CD4-positive, alpha-beta T cell treated with Interleukin-15 for 4 hours (primary cell): Measurements from ENCODE around the gene FAM185A.
"Not testable (repeated sequence)": the region's sequence is repeated elsewhere in the genome, so short reads cannot be mapped to it uniquely, and the experiment has no call there.

Source experiments
- DNase-seq: peaks from one replicate; pipeline ENCODE4 v3.0.0-alpha.2; 2020; ENCODE audit warnings: low spot score

Gene FAM185A

DNA sequence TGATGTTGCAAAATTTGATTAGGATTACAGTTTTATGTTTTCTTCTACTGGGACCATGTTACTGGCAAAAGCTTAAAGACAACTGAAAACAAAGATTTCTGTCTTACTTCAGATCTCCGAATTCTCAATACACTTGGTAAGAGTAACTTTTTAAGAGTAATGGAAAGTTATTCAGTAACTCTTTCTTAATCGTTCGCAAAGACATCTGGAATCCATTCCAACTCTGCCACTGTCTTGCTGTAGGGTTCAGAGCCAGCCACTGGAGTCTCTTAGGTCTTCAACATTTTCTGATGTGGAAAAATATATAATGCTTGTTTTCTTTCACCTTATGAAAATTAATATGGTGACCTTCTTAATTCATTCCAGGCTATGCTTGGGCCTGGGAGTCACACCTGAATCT, 29.9 kb downstream of the FAM185A start:
- DNase-seq: not testable (repeated sequence)

DNA sequence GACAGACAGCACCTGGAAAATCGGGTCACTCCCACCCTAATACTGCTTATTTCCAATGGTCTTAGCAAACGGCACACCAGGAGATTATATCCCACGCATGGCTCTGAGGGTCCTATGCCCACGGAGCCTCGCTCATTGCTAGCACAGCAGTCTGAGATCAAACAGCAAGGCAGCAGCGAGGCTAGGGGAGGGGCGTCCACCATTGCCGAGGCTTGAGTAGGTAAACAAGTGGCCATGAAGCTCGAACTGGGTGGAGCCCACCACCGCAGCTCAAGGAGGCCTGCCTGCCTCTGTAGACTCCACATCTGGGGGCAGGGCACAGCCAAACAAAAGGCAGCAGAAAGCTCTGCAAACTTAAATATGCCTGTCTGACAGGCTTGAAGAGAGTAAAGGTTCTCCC, 32.1 kb downstream of the FAM185A start:
- DNase-seq: not testable (repeated sequence)

DNA sequence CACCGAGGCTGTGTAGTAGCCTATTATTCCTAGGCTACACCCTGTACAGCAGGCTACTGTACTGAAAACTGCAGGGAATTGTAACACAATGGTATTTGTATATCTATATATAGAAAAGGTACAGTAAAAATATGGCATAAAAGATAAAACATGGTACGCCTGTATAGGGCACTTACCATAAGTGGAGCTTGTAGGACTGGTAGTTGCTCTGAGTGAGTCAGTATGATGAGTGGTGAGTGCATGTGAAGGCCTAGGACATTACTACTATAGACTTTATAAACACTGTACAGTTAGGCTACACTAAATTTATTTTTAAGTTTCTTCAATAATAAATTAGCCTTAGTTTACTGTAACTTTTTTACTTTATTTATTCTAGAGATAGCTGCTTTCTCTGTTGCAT, 40.0 kb downstream of the FAM185A start:
- DNase-seq: not testable (repeated sequence)

DNA sequence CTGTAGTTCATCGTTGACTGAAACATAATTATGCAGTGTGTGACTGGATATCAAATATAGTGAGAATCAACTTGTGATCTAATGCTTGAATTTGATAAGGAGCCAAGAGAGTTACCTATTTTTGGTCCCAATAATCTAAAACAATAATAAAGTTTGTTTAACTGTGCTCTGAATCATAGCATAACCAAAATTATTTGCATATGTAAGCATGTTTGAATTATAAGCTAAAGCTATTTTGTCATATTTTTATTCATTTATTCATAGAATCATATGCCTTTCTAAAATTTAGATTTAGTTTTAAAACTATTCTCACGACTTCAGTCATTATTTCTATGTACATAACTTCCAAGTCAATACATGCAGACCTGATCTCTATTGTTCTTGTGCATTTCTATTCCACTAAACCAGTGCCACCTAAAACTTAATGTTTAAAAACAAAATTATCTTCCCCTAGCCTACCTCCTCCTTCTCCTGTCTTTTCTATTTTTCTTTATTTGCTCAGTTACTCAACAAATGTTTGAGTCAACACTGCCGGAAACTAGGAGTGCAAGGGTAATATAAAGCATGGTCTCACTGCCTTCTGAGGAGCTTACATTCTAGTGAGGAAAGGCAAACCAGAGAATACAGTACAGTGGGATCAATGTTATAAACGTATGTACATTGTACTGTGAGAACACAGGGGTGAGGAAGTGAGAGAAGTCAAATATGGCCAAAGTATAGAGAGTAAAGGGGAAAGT, 41.7 kb downstream of the FAM185A start:
- DNase-seq: not testable (repeated sequence)

DNA sequence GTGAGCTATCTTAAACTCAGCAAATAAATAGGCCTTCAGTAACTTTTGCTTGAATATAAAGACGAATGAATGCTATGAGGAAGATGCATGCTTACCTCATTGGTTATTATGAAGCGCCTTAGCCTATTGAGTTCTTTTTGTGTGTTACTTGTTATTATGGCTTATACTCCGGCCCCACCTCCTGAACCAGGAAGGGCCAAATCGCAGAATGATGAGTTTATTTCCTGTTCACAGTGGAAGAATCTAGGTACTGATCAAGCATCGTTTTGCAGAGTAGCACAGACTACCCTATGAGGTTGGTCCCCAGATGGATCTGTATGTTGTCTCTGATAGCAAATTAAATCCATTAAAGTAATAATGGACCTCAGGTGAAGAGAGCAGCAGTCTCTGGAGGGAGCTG, 42.6 kb downstream of the FAM185A start:
- not testable (repeated sequence) for DNase-seq

DNA sequence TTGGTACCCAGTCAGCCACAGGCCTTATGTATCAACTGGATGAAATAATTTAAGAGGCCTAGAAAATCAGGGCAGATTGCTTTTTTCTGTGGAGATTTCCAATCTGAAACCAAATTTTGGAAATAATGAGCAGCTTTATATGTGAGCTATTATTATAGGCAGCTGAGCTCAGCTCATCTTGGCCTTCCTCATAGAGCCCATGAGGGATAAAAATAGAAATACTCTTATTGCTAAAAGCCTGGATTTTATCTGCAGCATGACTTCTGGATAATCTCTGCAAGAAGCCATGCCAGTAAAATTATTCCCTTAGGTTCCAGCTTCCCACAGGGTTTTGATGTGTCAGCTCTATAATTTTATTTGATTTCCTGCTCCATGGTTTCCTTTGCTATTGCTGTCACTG, 43.0 kb downstream of the FAM185A start:
- DNase-seq: not testable (repeated sequence)

DNA sequence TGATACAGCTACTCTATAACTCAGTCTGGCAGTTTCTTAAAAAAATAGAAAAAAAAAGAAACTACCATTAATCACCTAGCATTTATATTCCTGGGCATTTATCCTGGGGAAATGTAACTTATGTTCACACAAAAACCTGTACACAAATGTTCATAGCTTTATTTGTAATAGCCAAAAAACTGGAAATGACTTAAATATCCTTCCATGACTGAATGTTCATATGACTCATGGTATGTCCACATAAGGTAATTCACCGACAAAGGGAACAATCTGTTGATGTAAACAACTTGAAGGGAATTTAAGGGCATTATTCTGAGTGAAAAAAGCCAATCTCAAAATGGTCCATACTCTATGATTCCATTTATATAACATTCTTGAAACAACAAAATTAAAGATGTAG, 45.8 kb downstream of the FAM185A start:
- not testable (repeated sequence) for DNase-seq

DNA sequence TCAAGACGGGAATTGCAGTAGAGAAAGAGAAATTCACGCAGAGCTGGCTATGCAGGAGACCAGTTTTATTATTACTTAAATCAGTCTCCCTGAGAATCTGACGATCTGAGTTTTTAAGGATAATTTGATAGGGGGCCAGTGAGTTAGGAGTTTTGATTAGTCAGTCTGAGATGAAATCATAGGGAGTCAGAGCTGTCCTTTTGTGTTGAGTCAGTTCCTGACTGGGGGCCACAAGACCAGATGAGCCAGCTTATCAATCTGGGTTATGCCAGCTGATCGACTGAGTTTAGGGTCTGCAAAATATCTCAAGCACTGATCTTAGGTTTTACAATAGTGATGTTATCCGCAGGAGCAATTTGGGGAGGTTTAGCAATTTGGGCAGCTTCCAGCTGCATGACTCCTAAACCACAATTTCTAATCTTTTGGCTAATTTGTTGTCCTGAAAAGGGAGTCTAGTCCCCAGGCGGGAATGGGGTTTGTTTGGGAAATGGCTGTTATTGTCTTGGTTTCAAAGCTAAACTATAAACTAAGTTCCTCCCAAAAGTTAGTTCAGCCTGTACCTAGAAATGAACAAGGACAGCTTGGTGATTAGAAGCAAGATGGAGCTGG, 47.3 kb downstream of the FAM185A start:
- DNase-seq: not testable (repeated sequence)

DNA sequence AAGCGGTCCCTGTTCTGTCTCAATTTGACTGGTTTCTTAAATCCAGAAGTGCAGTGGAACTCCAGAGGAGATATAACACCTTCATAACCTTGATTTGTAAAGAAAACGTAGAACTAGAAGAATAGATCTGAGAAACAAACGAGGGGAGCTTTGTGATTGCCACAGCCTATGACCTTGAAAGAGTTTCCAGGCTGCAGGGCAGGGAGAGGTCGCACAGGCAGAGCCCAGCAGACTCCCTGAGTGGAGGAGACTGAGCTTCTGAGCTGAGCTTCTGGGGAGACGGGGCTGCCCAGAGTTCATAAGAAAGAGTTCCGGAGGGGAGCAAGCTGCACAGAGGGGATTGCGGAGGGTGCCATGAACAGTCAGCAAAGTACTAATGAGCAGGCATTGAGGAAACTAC, 57.8 kb downstream of the FAM185A start:
- DNase-seq: no peak

DNA sequence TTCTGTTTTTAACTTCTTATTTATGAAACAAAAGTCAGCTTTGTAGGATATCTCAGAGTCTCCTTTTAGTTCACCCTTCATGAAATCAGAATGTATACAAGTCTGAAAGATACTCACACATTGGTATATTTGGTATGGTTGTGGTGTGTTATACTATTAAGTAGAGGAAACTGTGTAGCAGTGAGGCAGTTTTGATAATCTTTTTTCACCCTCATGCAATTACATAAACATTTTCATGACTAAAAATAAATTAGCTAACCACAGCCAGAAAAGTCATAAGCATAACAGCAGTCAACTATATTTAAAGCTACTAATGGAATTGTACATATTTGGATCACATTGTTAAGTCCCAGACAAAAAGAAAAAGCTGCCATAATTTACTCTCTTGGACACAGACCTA, 62.1 kb downstream of the FAM185A start:
- DNase-seq: no peak

DNA sequence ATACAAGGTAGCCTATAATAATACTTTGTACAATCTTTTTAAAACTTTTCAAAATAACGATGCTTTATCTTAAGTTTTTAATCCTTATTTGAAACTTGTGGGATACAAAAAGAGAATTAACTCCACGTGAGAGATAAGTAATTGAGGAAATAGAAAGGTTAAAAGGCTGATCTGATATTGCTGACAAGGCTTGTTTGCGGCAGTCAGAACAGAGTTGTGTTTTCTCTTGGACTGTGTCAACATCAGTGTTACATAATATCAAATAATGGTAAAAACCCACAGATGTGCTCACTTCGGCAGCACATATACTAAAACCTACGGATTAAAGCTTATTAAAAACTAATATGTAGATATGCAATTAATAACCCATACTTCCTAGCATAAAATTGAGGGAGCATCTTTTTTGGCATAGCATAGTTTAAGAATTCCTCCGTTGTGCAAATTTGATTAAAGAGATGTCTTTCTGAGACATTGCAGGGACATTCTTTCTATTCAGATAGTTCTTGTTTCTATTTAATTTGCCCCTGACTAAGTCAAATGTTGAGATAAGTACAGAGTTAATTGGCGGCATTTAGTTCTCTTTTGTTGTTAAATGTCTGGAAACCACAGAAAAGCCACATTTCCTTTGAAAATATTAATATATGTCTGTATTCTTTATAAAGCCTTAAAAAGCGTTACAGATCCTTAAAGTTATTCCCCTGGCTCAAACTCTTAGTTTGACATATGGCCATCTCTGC, 63.3 kb downstream of the FAM185A start:
- DNase-seq: no peak

DNA sequence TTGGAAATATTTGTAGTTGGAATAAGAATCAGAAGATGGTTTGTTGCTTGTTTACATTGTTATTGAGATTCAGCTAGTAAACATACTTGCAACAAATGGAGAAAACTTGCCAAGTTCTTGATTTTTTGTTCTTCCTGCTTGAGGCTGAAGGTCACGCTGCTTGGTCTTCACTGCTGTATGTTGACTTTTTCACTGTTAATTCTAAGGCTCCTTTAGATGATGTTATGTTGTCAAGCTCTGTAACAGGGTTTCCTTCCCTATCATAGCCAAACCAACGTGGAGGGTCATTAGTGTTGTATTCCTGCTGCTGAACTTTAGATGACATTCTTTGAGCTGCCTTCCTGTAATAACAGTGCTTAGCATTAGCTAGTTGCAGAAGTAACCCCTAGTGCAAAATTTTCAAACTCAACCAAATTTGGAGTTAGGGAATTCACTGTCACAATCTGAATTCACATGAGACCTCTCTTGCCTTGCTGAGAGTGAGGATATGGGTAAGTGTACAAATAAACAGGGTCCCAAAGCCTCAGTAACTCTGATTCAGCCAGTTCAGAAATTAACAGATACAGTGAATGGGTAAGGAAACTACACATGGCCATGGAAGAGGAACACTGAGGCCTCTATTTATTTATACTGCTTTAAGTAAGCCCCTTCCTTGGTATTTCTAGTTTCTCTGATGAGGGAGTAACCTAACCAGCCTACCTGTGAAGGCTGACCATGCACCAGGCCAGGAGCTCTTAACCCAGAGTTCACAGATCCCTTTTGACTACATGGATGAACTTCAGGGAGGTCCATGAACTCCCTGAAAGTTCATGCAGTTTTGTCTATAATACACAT, 64.6 kb downstream of the FAM185A start:
- no peak for DNase-seq

DNA sequence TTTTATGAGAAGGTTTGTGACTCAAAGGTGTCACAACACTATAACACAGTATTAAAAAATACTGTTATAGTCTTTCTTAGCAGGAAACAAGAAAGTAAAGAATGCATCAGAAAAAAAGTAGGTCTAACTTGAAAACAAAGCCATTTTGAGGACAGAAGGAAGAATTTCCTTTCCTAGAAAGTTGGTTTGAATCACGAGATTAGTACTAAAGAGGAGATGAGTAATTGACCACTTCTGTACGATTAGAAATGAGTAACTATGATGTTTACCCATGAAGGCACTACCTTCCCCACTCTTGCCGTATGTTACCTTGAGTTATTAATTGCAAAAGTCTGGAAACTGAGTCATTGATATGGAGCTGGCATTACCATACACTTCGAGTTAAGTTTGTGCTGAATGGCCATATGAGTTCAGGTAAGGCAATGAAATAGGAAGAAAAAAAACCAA, 65.2 kb downstream of the FAM185A start:
- DNase-seq: no peak

DNA sequence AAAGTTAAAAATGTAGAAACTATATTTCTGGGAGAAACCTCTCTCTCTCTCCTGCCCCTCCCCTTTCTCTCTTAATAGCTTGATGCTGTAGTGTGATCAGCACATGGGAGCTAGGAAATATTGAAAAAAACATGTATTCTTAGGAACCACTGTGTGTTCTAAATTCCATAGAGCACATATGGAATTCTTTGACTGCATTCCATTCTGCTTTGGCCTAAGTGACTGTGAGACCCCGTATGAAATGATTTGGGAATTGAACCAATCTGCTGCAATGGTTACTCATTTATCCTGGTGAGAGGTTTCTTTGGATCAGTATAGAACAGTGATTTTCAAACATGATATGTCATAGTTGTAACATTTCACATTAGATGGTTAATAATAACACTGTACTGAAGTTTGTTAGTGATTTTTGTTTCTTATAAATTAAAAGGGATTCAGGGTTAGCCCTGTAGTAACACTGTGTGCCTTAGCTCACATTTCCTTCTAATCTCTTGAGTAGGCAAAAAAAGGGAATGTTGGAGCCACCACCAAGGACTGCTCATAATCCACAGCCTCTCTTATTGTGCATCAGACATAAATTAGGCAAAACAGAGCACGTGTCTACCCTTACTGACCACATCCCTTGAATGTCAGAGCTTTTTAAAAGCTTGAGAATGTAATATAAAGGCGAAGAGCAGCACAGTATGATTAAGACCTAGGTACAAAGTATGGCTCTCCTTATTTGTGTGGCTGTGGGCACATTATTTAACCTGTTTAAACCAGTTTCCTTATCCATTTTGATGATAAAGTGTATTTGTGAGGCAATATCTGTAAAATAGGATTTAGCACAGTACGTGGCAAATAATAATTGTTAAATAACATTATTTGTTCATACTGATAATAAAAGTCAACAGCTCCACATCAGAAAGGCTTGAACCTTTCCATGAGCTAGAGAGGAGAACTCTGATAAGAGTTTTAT, 69.1 kb downstream of the FAM185A start:
- no peak for DNase-seq

DNA sequence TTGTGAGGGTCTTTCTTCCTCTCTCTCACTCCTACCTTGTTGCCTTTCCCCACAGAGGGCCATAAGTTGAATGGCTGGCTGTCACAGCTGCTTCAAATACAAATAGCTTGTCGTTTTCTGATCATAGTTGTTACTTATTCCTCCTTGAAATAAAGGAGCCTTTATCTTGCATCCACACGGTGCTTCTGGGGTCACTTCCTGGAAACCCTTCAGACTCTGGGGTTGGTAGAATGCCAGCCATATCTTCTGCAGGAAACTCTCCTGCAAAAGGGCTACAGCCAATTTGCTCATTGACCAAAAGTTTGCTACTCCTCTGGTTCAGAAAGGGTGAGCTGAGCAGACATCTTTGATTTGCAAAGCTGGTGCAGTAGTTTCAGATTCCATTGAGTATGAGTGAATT, 70.4 kb downstream of the FAM185A start:
- no peak for DNase-seq

DNA sequence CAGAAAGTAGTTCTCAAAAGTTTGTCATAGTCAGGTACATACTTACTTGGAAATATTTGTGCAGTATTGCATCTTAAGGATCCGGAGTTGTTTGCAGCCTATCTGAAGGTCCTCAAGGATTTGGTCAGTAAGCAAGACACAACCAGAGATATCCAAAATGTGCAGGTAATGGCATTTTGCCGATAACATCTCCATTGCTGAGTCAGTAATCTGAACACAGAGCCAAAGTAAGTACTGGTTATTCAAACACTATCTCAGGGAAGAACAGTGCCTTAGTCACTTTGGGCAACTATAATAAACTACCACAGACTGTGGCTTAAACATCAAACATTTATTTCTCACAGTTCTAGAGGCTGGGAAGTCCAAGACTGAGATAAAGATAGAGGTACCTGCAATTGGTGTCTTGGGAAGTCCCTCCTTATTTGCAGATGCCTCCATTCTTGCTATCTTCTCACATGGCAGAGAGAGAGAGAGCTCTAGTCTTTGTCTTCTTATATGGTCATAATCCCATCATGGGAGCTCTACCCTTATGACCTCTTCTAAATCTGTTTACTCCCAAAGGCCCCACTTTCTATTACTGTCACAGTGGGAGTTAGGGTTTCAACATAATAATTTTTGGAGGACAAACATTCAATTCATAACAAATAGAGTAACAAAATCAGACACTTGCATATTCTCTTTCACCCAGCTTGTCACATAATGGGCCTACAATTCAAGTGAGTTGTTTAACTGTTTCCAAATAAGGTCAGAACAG, 73.4 kb downstream of the FAM185A start:
- no peak for DNase-seq

DNA sequence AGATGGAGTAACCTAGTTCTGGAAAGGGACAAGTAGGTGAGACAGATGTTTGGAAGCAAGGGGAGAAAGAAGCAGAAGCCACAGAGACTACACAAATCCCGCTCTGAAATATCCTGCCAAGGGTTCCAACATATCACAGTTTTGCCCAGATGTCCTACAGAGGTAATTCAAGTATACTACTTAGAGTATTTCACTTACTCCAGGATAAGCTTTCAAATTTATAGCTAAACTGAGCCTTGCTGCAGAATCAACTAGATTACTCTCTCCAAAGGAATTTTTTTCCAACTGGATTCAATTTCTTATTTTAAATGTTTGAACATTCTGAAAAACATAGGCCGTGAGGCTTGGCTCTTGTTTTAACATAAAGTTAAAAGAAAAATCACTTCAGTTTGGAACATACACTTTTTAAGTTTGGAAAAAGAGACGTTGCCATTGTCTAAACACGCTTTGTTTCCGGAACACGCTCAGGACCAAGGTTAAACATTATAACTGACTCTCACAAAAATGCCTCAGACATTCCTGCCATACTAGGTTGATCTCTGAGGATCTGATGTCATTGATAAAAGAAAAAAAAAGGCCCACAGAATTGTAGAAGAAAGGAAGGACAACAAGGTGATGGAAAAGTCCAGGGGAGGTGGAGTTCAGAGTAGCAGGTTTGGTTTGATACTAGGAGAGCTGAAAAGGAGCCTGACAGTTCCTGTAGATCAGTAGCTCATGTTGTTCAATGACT, 74.8 kb downstream of the FAM185A start:
- DNase-seq: no peak

DNA sequence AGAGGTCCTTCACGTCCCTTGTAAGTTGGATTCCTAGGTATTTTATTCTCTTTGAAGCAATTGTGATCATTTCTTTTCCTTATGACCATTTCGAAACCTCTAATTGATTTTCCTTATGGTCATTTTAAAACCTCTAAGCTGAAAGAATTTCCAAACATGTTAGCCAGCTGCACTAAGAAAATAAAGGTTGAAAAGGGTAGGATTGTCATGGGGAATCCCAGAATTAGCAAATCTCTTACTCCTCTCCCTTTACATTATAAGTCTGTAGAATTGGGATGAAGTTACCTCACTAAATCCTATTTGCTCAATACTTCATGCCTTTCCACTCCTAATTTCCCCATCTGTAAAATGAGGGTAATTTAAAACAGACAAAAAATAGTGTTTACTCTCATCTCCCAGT, 79.5 kb downstream of the FAM185A start:
- no peak for DNase-seq

DNA sequence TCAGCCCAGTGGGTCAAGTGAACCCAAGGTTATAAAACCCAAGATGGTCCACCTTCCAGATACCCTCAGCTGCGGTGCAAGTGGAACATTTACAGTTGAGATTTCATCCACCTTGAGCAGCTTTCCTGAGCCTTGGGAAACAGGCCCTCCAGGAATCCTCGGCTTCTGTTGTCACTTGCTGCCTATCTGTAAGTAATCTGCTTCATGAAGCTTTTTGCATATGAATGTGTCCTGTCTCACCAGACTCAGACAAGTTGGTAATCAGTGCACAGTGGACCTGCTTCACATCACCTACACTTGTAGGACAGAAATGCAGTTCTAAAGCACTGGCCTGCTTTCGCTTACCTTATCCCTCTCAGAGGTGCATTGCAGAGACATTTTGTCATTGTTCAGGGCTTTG, 80.3 kb downstream of the FAM185A start:
- DNase-seq: no peak

DNA sequence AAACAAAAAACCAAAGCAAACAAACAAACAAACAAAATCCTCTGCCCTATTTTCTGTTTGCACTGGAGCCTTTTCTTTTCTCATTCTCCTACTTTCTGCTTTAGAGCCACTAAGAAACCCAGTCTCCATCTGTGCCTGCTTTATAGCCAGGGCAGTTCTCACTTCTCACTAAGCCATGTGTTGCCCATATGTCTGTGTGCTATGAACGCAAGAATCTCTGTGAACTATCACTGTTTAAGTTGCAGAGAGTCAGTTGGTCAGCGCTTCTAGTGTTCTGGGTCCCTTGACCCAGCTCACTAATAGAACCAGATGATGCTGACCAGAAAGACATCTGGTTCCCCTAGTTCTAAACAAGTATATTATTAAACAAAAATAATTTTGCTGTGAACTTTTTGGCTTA, 81.4 kb downstream of the FAM185A start:
- no peak for DNase-seq
